Measurements from ENCODE around the gene MT1H.
"Not testable (repeated sequence)": the region's sequence is repeated elsewhere in the genome, so short reads cannot be mapped to it uniquely, and the experiment has no call there.

Gene MT1H

DNA sequence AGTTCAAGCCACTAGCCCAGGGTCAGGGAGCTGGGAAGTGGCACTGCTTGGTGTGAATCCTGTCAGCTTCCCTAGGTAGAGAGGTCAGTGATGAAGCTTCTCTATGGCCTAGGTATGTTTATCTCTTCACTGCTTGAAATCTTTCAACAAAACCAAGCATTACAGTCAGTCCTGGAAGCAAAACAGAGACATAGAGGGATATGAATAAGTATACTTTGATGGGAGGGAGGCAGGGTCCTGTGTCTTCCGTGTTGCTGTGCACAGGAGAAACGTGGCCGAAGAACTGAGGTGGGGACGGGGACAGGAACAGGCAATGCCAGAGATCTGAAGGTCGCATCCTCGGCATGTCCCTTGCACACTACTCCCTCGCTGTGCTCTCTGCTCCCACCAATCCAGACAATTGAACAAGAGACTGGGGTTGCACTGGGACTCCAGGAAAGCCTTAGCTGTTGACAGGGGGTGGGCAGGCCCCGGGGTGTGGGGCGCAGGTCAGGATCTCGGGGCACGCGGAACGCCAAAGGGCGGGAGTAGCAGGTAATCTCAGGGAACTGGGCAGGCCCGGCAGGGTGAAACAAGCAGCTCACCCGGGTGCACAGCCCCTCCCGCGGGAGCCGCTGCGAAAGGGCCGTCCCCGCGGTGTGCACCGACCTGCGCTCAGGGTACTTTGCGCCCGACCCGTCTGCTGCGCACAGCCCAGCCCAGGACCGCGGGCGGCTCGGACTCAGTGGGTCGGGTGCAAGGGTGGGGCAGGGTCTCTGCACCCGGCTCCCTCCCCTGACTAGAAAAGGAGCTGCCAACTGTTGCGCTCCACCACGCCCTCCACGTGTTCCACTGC, at the start of gene MT1H:
MT1H (plus strand) TSS at position 810 of the 835 bp plus-strand sequence. CDS start 71 bp downstream, outside the sequence.
- DNase-seq (ENCODE audit: low read depth, low spot score), result no peak

GRCh38 chr16:56620339-56620897, 49.2 kb upstream of the MT1H start:
- DNase-seq (ENCODE audit: low read depth, low spot score), result no peak

DNA sequence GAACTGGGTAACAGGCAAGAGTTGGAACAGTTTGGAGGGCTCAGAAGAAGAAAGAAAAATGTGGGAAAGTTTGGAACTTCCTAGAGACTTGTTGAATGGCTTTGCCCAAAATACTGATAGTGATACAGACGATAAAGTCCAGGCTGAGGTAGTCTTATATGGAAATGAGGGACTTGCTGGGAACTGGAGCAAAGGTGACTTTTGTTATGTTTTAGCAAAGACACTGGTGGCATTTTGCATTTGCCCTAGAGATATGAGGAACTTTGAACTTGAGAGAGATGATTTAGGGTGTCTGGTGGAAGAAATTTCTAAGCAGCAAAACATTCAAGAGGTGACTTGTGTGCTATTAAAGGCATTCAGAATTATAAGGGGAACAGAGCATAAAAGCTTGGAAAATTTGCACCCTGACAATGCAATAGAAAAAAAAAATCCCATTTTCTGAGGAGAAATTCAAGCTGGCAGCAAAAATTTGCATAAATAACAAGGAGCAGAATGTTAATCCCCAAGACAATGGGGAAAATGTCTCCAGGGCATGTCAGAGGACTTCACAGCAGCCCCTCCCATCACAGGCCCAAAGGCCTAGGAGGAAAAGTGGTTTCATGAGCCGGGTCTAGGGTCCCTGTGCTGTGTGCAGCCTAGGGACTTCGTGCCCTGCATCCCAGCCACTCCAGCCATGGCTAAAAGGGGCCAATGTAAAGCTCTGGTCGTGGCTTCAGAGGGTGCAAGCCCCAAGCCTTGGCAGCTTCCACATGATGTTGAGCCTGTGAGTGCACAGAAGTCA, 47.8 kb upstream of the MT1H start:
- not testable (repeated sequence) for DNase-seq (ENCODE audit: low read depth, low spot score)

DNA sequence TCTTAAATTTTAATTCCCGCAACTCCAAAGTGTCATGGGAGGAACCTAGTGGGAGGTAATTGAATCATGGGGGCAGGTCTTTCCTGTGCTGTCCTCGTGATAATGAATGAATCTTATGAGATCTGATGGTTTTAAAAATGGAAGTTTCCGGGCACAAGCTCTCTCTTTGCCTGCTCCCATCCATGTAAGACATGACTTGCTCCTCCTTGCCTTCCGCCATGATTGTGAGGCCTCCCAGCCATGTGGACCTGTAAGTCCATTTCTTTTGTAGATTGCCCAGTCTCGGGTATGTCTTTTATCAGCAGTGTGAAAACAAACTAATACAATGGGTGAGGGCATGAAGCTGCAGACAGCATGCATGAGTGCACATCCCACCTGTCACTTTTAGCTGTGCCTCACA, 46.4 kb upstream of the MT1H start:
- DNase-seq (ENCODE audit: low read depth, low spot score), result not testable (repeated sequence)

DNA sequence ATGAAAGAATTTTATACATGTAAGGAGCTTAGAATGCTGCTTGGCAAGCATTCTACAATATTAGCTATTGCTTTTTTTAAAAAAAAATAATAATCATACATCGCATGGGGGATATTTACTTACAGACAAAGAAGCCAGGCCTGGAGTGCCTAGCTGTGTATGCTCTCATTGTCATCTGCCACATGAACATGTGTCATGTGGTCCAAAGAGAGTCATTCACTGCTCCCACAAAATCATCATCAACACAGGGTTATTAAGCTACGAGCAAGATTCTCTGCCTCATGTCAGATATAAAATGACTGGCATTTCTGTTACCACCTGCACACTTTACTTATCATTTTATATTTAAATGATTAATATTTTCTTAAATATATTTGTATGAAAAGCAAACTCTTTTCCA, 46.0 kb upstream of the MT1H start:
- no peak for DNase-seq (ENCODE audit: low read depth, low spot score)

DNA sequence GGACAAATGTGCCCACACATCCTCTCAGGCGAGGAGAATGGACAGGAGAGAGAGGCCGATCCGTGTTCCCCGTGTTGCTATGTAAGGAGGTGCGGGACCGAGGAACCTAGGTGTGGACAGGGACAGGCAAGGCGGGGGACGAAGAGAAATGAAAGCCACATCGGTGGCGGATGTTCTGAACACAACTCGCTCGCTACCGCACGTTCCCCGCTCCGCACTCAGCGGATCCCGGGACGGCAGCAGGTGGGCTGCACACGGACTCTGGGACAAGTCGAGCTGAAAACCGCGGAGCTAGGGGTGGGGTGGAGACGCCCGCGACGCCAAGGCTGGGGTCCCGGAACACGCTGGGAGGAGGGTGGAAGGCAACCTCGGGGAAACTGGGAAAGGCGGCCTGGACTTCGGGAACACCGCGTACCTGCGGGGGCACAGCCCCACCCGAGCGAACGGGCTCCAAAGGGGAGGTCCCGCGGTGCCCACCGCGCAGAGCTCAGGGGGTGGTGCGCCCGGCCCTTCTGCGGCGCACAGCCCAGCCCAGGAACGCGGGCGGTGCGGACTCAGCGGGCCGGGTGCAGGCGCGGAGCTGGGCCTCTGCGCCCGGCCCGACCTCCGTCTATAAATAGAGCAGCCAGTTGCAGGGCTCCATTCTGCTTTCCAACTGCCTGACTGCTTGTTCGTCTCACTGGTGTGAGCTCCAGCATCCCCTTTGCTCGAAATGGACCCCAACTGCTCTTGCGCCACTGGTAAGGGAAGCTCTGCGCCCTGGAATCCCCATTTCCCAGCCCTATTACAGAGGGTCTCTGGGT, 44.3 kb upstream of the MT1H start, which contains the start of gene MT1E:
MT1E (plus strand) TSS at position 642 of the 803 bp plus-strand sequence; CDS start at position 713, 71 bp downstream.
- DNase-seq (ENCODE audit: low read depth, low spot score), result peak; percentile 78

DNA sequence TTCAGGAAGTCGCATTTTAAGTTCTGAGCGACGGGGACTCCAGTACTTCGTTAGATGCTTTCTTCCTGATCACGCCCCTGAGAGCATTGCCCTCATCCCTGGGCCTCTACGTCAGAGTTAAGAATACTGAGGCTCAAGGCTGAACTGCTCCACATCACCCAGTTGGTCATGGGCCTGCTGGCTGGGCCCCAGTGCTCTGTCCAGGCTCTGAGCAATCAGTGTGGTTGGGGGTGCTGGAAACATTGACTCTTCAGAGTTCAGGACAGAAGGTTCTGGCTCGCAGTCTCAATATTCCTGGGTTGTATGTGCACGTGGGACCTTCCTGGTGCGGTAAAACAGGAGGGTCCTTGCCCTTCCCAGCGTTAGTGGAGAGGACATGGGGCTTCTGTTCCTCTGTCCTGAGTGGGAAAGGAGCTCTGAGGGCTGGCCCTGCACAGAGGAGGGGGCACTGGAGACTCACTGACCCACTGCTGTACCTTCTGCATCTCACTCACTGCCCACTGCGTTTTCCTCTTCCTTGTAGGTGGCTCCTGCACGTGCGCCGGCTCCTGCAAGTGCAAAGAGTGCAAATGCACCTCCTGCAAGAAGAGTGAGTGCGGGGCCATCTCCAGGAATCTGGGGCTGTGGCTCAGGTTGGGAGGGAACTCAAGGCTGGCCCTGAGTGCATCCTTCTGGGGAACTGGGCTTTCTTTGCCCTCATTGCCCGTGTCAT, 43.5 kb upstream of the MT1H start:
- DNase-seq (ENCODE audit: low read depth, low spot score), result no peak

GRCh38 chr16:56626685-56627084, 42.9 kb upstream of the MT1H start:
- no peak for DNase-seq (ENCODE audit: low read depth, low spot score)

- no peak for DNase-seq (ENCODE audit: low read depth, low spot score)
Measured at GRCh38 chr16:56628486-56629350, 40.9 kb upstream of the MT1H start.

GRCh38 chr16:56629531-56629930, 40.1 kb upstream of the MT1H start:
- no peak for DNase-seq (ENCODE audit: low read depth, low spot score)

DNA sequence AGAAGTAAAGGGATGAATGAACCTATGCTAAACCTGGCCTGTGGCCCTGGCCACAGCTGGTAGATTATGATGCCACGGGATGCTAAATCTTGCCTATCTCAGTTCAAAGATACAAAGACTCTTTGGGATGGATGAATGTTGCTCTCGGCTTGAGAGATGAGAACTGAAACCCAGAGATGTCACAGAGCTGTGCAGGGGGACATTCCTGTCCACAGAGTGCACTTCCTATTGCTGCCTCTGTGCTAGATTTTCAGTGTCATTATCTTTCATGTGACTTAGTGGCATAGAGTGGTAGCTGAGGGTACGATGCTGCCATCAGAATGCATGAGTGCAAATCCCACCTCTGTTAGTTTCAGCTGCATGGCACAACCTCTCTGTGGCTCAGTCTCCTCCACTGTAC, 39.5 kb upstream of the MT1H start:
- DNase-seq (ENCODE audit: low read depth, low spot score), result no peak

- DNase-seq (ENCODE audit: low read depth, low spot score), result no peak
Measured at GRCh38 chr16:56631197-56631596, 38.4 kb upstream of the MT1H start.

DNA sequence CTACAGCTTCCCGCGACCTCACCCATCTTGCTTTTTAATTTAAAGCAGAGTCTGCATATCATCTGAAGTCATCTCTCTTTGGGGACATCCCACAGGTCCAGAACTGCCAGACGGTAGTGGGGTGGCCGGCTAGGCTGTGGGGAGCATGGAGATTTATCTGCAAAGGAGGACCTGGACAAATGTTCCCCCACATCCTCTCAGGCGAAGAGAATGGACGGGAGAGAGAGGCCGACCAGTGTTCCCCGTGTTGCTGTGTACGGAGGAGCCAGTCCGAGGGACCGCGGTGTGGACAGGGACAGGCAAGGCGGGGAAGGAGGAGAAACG, 37.8 kb upstream of the MT1H start:
- DNase-seq (ENCODE audit: low read depth, low spot score), result no peak

DNA sequence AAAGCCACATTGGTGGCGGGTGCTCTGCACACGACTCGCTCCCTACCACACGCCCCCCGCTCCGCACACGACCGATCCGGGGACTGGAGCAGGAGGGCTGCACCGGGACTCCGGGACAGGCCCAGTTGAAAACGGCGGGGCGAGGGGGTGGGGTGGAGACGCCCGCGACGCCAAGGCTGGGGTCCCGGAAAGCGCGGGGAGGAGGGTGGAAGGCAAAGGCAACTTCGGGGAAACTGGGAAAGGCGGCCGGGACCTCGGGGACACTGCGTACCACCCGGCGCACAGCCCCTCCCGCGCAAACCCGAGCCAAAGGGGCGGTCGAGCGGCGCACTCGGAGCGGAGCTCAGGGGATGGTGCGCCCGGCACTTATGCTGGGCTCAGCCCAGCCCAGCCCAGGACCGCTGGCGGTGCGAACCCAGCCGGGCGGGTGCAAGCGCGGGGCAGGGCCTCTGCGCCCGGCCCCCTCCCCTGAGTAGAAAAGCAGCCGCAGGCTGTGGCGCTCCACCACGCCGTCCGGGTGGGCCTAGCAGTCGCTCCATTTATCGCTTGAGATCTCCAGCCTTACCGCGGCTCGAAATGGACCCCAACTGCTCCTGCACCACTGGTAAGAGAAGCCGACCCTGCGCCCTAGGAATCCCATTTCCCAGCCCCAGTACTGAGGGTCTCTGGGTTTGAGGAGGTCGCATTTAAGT, 37.3 kb upstream of the MT1H start, which contains the start of gene MT1M:
MT1M (plus strand) TSS at position 504 of the 692 bp plus-strand sequence; CDS start at position 577, 73 bp downstream.
- no peak for DNase-seq (ENCODE audit: low read depth, low spot score)

GRCh38 chr16:56632848-56633365, 36.7 kb upstream of the MT1H start:
- no peak for DNase-seq (ENCODE audit: low read depth, low spot score)

GRCh38 chr16:56633535-56633934, 36.1 kb upstream of the MT1H start:
- no peak for DNase-seq (ENCODE audit: low read depth, low spot score)

- no peak for DNase-seq (ENCODE audit: low read depth, low spot score)
Measured at GRCh38 chr16:56634715-56635440, 34.7 kb upstream of the MT1H start.

- no peak for DNase-seq (ENCODE audit: low read depth, low spot score)
Measured at GRCh38 chr16:56635441-56635967, 34.1 kb upstream of the MT1H start.

Data from ELF-1 (cell line).